Endothelial cell of umbilical vein (primary cell): Measurements from ENCODE around the gene PTMA. TPM values are rescaled to one million over a fixed set of nuclear protein-coding genes. Genes with fewer than 3 reads are reported as not detected.

Source experiments
- BruUV-seq: library from RNA; stranded (reverse); fragments of 400-500 nt; replicated peaks from 2 replicates; lab custom pipeline; 2021; lab: Mats Ljungman, UMichigan
- CTCF ChIA-PET: fragments of 300-600, 350-600 bp; sonication (Branson Sonifier 250); formaldehyde crosslinking; loops from one replicate; lab custom pipeline; 2021; ENCODE audit warnings: antibody characterized with exemption, inconsistent platforms; lab: Charles Lee
- POLR2A ChIA-PET: fragments of 300-600, 350-600 bp; sonication (Branson Sonifier 250); formaldehyde crosslinking; loops from one replicate; lab custom pipeline; 2021; ENCODE audit warnings: antibody characterized with exemption, inconsistent platforms; lab: Charles Lee
- DNase-seq: peaks from one replicate; pipeline ENCODE4 v3.0.0-alpha.2; 2011; ENCODE audit warnings: low read depth, low spot score
- FAIRE-seq: peaks from 2 replicates; lab custom pipeline; 2011; peaks lifted over from hg19 to GRCh38; lab: Jason Lieb, UNC
- H2AFZ ChIP-seq: 2 replicates; pipeline ENCODE4 v1.6.0; 2012; ENCODE audit warnings: low read depth, low read length, control low read depth, inconsistent platforms
- H3K27ac ChIP-seq: 2 replicates; pipeline ENCODE4 v1.5.1; 2011; ENCODE audit warnings: low read depth, mild to moderate bottlenecking, control low read depth, low read length, moderate library complexity; ENCODE audit not compliant: insufficient read depth
- H3K27me3 ChIP-seq, 2 experiments: 2 replicates each; pipeline versions ENCODE4 v1.6.0 to v1.6.1; 2011; ENCODE audit warnings: low read length in 2 of 2, mixed read lengths in 1 of 2; ENCODE audit not compliant: control insufficient read depth in 2 of 2, insufficient read depth in 2 of 2
- H3K36me3 ChIP-seq, 2 experiments: 2 replicates in 1 of 2; 3 replicates in 1 of 2; pipeline ENCODE4 v1.5.1; 2011; ENCODE audit warnings: low read length in 2 of 2, mild to moderate bottlenecking in 1 of 2, moderate library complexity in 1 of 2; ENCODE audit not compliant: control insufficient read depth in 2 of 2, insufficient read depth in 2 of 2; ENCODE audit errors: extremely low read depth in 1 of 2
- H3K4me1 ChIP-seq: 3 replicates; pipeline ENCODE4 v1.5.1; 2011; ENCODE audit warnings: mild to moderate bottlenecking, low read length; ENCODE audit not compliant: control insufficient read depth, insufficient read depth; ENCODE audit errors: extremely low read depth
- H3K4me2 ChIP-seq: 2 replicates; pipeline ENCODE4 v1.6.1; 2011; ENCODE audit warnings: low read length, control low read depth, mixed read lengths; ENCODE audit not compliant: insufficient read depth
- H3K4me3 ChIP-seq, 3 experiments: fragments of 200-600 bp in 1 of 3; sonication (generic), shearing (Covaris generic) in 1 of 3; replicated peaks in 1 of 3; 2 replicates each; pipeline ENCODE4 v1.5.1; 2011 to 2016; ENCODE audit warnings: control low read depth in 3 of 3, low read length in 3 of 3, mild to moderate bottlenecking in 2 of 3, inconsistent platforms in 1 of 3, low read depth in 1 of 3, moderate library complexity in 1 of 3; ENCODE audit not compliant: insufficient read depth in 1 of 3
- H3K79me2 ChIP-seq: 2 replicates; pipeline ENCODE4 v1.6.0; 2012; ENCODE audit warnings: low read length, inconsistent platforms; ENCODE audit not compliant: control insufficient read depth, insufficient read depth
- H3K9ac ChIP-seq: replicated peaks from 2 replicates; pipeline ENCODE3; 2011; ENCODE audit warnings: low read length, control low read depth; ENCODE audit not compliant: insufficient read depth; ENCODE audit errors: extremely low read depth
- H3K9me1 ChIP-seq: replicated peaks from 3 replicates; pipeline ENCODE4 v1.6.0; 2011; ENCODE audit warnings: mild to moderate bottlenecking, low read length; ENCODE audit not compliant: control insufficient read depth, insufficient read depth; ENCODE audit errors: extremely low read depth
- H3K9me3 ChIP-seq: replicated peaks from 2 replicates; pipeline ENCODE4 v1.5.1; 2012; ENCODE audit warnings: low read length, inconsistent platforms; ENCODE audit not compliant: control insufficient read depth, insufficient read depth
- H4K20me1 ChIP-seq: replicated peaks from 2 replicates; pipeline ENCODE3; 2011; ENCODE audit warnings: mild to moderate bottlenecking, low read length; ENCODE audit not compliant: control insufficient read depth, insufficient read depth; ENCODE audit errors: extremely low read depth
- JUN ChIP-seq: IDR thresholded peaks from 2 replicates; pipeline ENCODE4 v1.6.1; 2011; ENCODE audit warnings: borderline replicate concordance, low read depth; ENCODE audit not compliant: insufficient read length, insufficient read depth
- MYC ChIP-seq: IDR thresholded peaks from one replicate; pipeline ENCODE4 v1.6.1; 2011; ENCODE audit warnings: mild to moderate bottlenecking, low read depth, low read length
- POLR2A ChIP-seq: IDR thresholded peaks from 2 replicates; pipeline ENCODE4 v1.6.1; 2012; ENCODE audit warnings: low read depth, mild to moderate bottlenecking, control low read depth, low read length
- dilution Hi-C: fragments of 300-500 bp; cut with MboI; formaldehyde crosslinking; loops from one replicate; pipeline ENCODE4 v1.15.0; 2019; ENCODE audit warnings: low sequenced_read_pairs; ENCODE audit not compliant: extremely low pct_ligation_motif_present
- intact Hi-C: fragments of 100-400 bp; cut with micrococcal nuclease; formaldehyde crosslinking; loops from one replicate; pipeline ENCODE4 v1.10.0; 2022
- polyA plus RNA-seq, 4 experiments: library from polyadenylated mRNA; depleted of rRNA in 3 of 4; stranded (reverse) in 3 of 4; unstranded in 1 of 4; fragments of >200 nt; gene quantifications; 2 replicates each; pipeline versions ENCODE4 v1.2.1 to v1.2.3, GENCODE V29; 2011 to 2012; ENCODE audit warnings: missing spikeins in 1 of 4
- total RNA-seq: library from RNA; stranded (reverse); gene quantifications from 2 replicates; pipeline ENCODE4 v1.2.3, GENCODE V29; 2021
- TF ChIP-seq, protein P1 (sequence below): IDR thresholded peaks from 2 replicates; pipeline ENCODE4 v1.6.1; 2011; ENCODE audit not compliant: insufficient read depth, insufficient read length
- TF ChIP-seq, protein P2 (sequence below), 2 donors: IDR thresholded peaks; 1 replicate in 1 of 2; 2 replicates in 1 of 2; pipeline ENCODE4 v1.5.1; 2011; ENCODE audit warnings: low read length in 2 of 2, mild to moderate bottlenecking in 2 of 2, moderate library complexity in 2 of 2, control low read depth in 1 of 2, inconsistent platforms in 1 of 2, low read depth in 1 of 2; ENCODE audit not compliant: insufficient read depth in 1 of 2; ENCODE audit errors: extremely low read depth in 1 of 2

PTMA gene
- total and polyA plus RNA-seq, 2 donors (not counting 3 experiments of a cell fraction or from before 2014, with no cell fraction given) = 404 to 1,488 TPM

DNA sequence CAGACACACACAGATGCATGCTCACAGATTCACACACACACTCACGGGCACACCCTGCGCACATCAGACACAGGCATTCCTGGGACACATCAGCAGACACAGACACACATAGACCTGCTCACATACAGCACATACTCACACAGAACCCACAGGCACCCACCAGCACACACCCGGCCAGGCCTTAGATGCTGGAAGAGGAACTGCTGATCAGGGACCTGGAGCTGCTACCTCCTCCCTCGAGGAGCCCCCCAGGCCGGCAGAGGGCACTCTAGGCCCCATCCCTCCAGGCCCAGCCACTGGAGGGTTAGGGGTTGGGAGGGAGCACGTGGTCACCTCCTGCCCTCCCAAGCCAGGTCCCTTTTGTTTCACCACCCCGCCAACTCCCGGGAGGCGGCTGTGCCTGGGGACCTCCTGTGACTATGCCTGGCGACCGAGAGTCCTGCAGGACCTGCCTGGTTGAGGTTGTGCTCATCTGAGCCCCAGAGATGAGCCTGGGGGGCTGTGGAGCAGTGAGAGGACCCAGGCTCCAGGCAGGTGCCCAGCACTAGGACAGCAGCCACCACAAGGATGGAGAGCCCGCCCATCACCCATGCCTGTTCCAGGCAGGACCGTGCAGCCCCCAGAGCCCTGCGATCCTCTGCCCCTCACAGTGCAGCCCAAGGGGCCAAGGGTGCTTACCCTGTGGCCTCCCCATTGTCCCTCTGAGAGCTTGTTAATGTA, 21.0 kb upstream of the PTMA start:
- no peak for TF ChIP-seq POLR2A
- peak; percentile 84 for TF ChIP-seq MYC
- TF ChIP-seq, protein P1, sequence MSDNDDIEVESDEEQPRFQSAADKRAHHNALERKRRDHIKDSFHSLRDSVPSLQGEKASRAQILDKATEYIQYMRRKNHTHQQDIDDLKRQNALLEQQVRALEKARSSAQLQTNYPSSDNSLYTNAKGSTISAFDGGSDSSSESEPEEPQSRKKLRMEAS = peak; percentile 96
- TF ChIP-seq, protein P2, sequence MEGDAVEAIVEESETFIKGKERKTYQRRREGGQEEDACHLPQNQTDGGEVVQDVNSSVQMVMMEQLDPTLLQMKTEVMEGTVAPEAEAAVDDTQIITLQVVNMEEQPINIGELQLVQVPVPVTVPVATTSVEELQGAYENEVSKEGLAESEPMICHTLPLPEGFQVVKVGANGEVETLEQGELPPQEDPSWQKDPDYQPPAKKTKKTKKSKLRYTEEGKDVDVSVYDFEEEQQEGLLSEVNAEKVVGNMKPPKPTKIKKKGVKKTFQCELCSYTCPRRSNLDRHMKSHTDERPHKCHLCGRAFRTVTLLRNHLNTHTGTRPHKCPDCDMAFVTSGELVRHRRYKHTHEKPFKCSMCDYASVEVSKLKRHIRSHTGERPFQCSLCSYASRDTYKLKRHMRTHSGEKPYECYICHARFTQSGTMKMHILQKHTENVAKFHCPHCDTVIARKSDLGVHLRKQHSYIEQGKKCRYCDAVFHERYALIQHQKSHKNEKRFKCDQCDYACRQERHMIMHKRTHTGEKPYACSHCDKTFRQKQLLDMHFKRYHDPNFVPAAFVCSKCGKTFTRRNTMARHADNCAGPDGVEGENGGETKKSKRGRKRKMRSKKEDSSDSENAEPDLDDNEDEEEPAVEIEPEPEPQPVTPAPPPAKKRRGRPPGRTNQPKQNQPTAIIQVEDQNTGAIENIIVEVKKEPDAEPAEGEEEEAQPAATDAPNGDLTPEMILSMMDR (IDR thresholded peaks at IDR 0.05; ENCODE audit: extremely low read depth in 1 of 2, insufficient read depth in 1 of 2, low read depth in 1 of 2, low read length in 2 of 2) = peak; percentile 60 to 82
- no peak for TF ChIP-seq JUN
- peak overlapping the region; percentile 82 for H2AFZ ChIP-seq
- POLR2A ChIA-PET = interaction anchor here (0.6 to 0.9 kb wide), 2 partner anchors 21 to 133 kb away, joined by 3 to 5 read pairs; partner anchors contain the start of gene PTMA
- BruUV-seq = no TSS peak
- no peaks in the 10 kb centered on the region for H4K20me1 ChIP-seq
- no peak overlapping the region for H3K9ac ChIP-seq
- peak; percentile 62 for FAIRE-seq
- peak; percentile 54 for DNase-seq
- H3K4me2 ChIP-seq = no peak overlapping the region
- H3K9me1 ChIP-seq = no peaks in the 10 kb centered on the region
- no peaks in the 10 kb centered on the region for H3K27me3 ChIP-seq
- intact Hi-C loops (loop anchor here (1.0 kb wide), 1 partner anchor 28 kb away; no protein-coding TSS in a partner anchor), dilution Hi-C loops (no loop called here)
- no peaks in the 10 kb centered on the region for H3K79me2 ChIP-seq
- H3K4me3 ChIP-seq = no peak overlapping the region
- H3K9me3 ChIP-seq = no peaks in the 10 kb centered on the region
- CTCF ChIA-PET = interaction anchor here (0.6 to 9.6 kb wide), 10 partner anchors 10 to 82 kb away, joined by 3 to 107 read pairs (median 6); partner anchors contain the start of gene PTMA
- H3K27ac ChIP-seq = no peak overlapping the region
- no peaks in the 10 kb centered on the region for H3K4me1 ChIP-seq
- H3K36me3 ChIP-seq = no peaks in the 10 kb centered on the region
